ENCODE measurements around the gene CCDC146. TPM values are rescaled to one million over a fixed set of nuclear protein-coding genes. Genes with fewer than 3 reads are reported as not detected.

CCDC146 gene
- total and polyA plus RNA-seq, 2 of the 13 experiments (the other 11 are each of a cell fraction or from before 2014, with no cell fraction given), result 2.4 to 4.1 TPM

GRCh38 chr7:77266291-77266794 is 143.9 kb downstream of the CCDC146 start:
- BruUV-seq (replicated peaks), result no TSS peak
- H3K9ac ChIP-seq (ENCODE audit: insufficient read depth, low read depth, low read length), result no peak overlapping the region
- H2AFZ ChIP-seq (ENCODE audit: low read length), result no peak overlapping the region
- H3K27me3 ChIP-seq (ENCODE audit: control insufficient read depth in 1 of 2, insufficient read depth in 2 of 2, low read length in 2 of 2), result no peaks in the 10 kb centered on the region
- no peaks in the 10 kb centered on the region for H3K36me3 ChIP-seq (replicated peaks in 1 of 2; ENCODE audit: control insufficient read depth in 1 of 2, insufficient read depth in 2 of 2, low read length in 2 of 2)
- no peak for FAIRE-seq
- H3K9me3 ChIP-seq (ENCODE audit: low read length), result no peaks in the 10 kb centered on the region
- H3K4me1 ChIP-seq (ENCODE audit: insufficient read depth, low read length), result peaks cover 13% of the 10 kb centered on the region; the same call in 1 of the 2 replicates
- WGBS (ENCODE audit: low lambda C conversion rate), result 64% methylated on average over 2 of the region's 2 CpGs
- no peak overlapping the region for H3K4me3 ChIP-seq (replicated peaks in 1 of 3; ENCODE audit: insufficient read depth in 1 of 3, low read depth in 2 of 3, low read length in 3 of 3)
- intact Hi-C loops (cut with micrococcal nuclease; ENCODE audit: unreplicated experiment), result no loop called here
- ATAC-seq, result no peak
- ChIA-PET POLR2A (no interaction called here), CTCF (ENCODE audit: low intra/inter-chr PET ratio, low total read pairs) (no interaction called here)
- no peaks in the 10 kb centered on the region for H4K20me1 ChIP-seq (ENCODE audit: insufficient read depth, low read length)
- no peak for DNase-seq (ENCODE audit: low spot score)
- no peak overlapping the region for H3K4me2 ChIP-seq (ENCODE audit: low read depth, low read length)
- 0 out of 2 replicates have a peak, but pooled peaks have one; percentile 22 for TF ChIP-seq CREB1 (IDR thresholded peaks at IDR 0.05)
- TF ChIP-seq CREB1 (CRISPR knock-in tag; IDR thresholded peaks at IDR 0.05), result no peak
- no peak for TF ChIP-seq ZSCAN5A (CRISPR knock-in tag; IDR thresholded peaks at IDR 0.05; ENCODE audit: borderline replicate concordance)
- peak; percentile 72 for TF ChIP-seq ATF7 (IDR thresholded peaks at IDR 0.05)
- TF ChIP-seq ATF7 (CRISPR knock-in tag; IDR thresholded peaks at IDR 0.05), result no peak
- H3K79me2 ChIP-seq (ENCODE audit: insufficient read depth, low read length), result no peaks in the 10 kb centered on the region
- in situ Hi-C loops (cut with HindIII; ENCODE audit: extremely low pct_ligation_motif_present, low pct_unique_long_range_greater_than_20kb), result no loop called here
- H3K27ac ChIP-seq (ENCODE audit: extremely low read length, insufficient read depth, low read length), result no peak overlapping the region

GRCh38 chr7:77269360-77270093 is 147.1 kb downstream of the CCDC146 start:
- no TSS peak for BruUV-seq (replicated peaks)
- Histone ChIP-seq H3K27me3 (ENCODE audit: control insufficient read depth in 1 of 2, insufficient read depth in 2 of 2, low read length in 2 of 2) (no peaks in the 10 kb centered on the region), H3K9ac (ENCODE audit: insufficient read depth, low read depth, low read length) (no peak overlapping the region), H3K36me3 (replicated peaks in 1 of 2; ENCODE audit: control insufficient read depth in 1 of 2, insufficient read depth in 2 of 2, low read length in 2 of 2) (no peaks in the 10 kb centered on the region), H3K9me3 (ENCODE audit: low read length) (no peaks in the 10 kb centered on the region), H3K4me1 (ENCODE audit: insufficient read depth, low read length) (peaks cover 13% of the 10 kb centered on the region; the same call in 1 of the 2 replicates), H2AFZ (ENCODE audit: low read length) (no peak overlapping the region), H3K4me3 (replicated peaks in 1 of 3; ENCODE audit: insufficient read depth in 1 of 3, low read depth in 2 of 3, low read length in 3 of 3) (no peak overlapping the region), H3K27ac (ENCODE audit: extremely low read length, insufficient read depth, low read length) (no peak overlapping the region), H3K4me2 (ENCODE audit: low read depth, low read length) (no peak overlapping the region), H4K20me1 (ENCODE audit: insufficient read depth, low read length) (no peaks in the 10 kb centered on the region), H3K79me2 (ENCODE audit: insufficient read depth, low read length) (no peaks in the 10 kb centered on the region)
- ChIA-PET POLR2A (no interaction called here), CTCF (ENCODE audit: low intra/inter-chr PET ratio, low total read pairs) (no interaction called here)
- in situ Hi-C loops (cut with HindIII; ENCODE audit: extremely low pct_ligation_motif_present, low pct_unique_long_range_greater_than_20kb) (no loop called here), intact Hi-C loops (cut with micrococcal nuclease; ENCODE audit: unreplicated experiment) (no loop called here)
- no peak for ATAC-seq
- no peak for FAIRE-seq
- 68% methylated on average over 4 of the region's 4 CpGs for WGBS (ENCODE audit: low lambda C conversion rate)
- no peak for DNase-seq (ENCODE audit: low spot score)
- TF ChIP-seq ZMAT3 (CRISPR knock-in tag; conservative IDR thresholded peaks at IDR 0.05), result no peak
- TF ChIP-seq RORA (CRISPR knock-in tag; IDR thresholded peaks at IDR 0.05), result no peak
- no peak for TF ChIP-seq GABPB1 (CRISPR knock-in tag; IDR thresholded peaks at IDR 0.05)
- TF ChIP-seq HDAC2 (CRISPR knock-in tag; IDR thresholded peaks at IDR 0.05), result no peak
- TF ChIP-seq PITX1 (CRISPR knock-in tag; IDR thresholded peaks at IDR 0.05), result no peak
- no peak for TF ChIP-seq ZNF597 (CRISPR knock-in tag; IDR thresholded peaks at IDR 0.05)
- TF ChIP-seq ZNF7 (CRISPR knock-in tag; IDR thresholded peaks at IDR 0.05), result no peak
- TF ChIP-seq TFDP1 (CRISPR knock-in tag; IDR thresholded peaks at IDR 0.05; ENCODE audit: borderline replicate concordance), result no peak
- TF ChIP-seq ZSCAN5A (CRISPR knock-in tag; IDR thresholded peaks at IDR 0.05; ENCODE audit: borderline replicate concordance), result no peak
